H1 (cell line): ENCODE measurements around the gene SLC22A2. TPM values are rescaled to one million over a fixed set of nuclear protein-coding genes. Genes with fewer than 3 reads are reported as not detected.
A peak's percentile ranks its signal among the peaks of the same experiment; 100 is the strongest.

Source experiments
- CTCF ChIA-PET: fragments of 300-600 bp; sonication (Branson Sonifier 250); formaldehyde crosslinking; loops from one replicate; lab custom pipeline; 2021; ENCODE audit not compliant: partially characterized antibody; lab: Charles Lee
- POLR2A ChIA-PET: fragments of 300-600 bp; sonication (Branson Sonifier 250); formaldehyde crosslinking; loops from one replicate; lab custom pipeline; 2021; ENCODE audit warnings: inconsistent platforms; ENCODE audit not compliant: partially characterized antibody; lab: Charles Lee
- DNase-seq, 2 experiments: peaks; one replicate each; pipeline versions ENCODE4 v3.0.0 to v3.0.0-alpha.2; 2010 to 2022; ENCODE audit warnings: low spot score in 2 of 2, low read depth in 1 of 2, mixed read lengths in 1 of 2
- FAIRE-seq: peaks from 2 replicates; lab custom pipeline; 2011; peaks lifted over from hg19 to GRCh38; lab: Jason Lieb, UNC
- H2AFZ ChIP-seq: 2 replicates; pipeline ENCODE4 v1.8.1; 2012; ENCODE audit warnings: low read length, inconsistent platforms
- H2AK5ac ChIP-seq: 2 replicates; pipeline ENCODE4 v1.6.1; 2013; ENCODE audit warnings: low read depth, low read length
- H2BK120ac ChIP-seq: replicated peaks from 2 replicates; pipeline ENCODE3; 2013; ENCODE audit warnings: low read depth, low read length, inconsistent platforms
- H2BK12ac ChIP-seq: 2 replicates; pipeline ENCODE4 v1.6.1; 2013; ENCODE audit warnings: low read depth, low read length
- H2BK15ac ChIP-seq: 2 replicates; pipeline ENCODE4 v1.6.1; 2013; ENCODE audit warnings: low read length
- H2BK20ac ChIP-seq: 2 replicates; pipeline ENCODE4 v1.6.1; 2013; ENCODE audit warnings: low read length
- H2BK5ac ChIP-seq: 2 replicates; pipeline ENCODE4 v1.6.1; 2013; ENCODE audit warnings: low read depth, low read length
- H3K14ac ChIP-seq: 2 replicates; pipeline ENCODE4 v1.6.1; 2013; ENCODE audit warnings: inconsistent platforms; ENCODE audit not compliant: insufficient read length
- H3K18ac ChIP-seq: 2 replicates; pipeline ENCODE4 v1.6.1; 2013; ENCODE audit warnings: low read length; ENCODE audit errors: extremely low read depth
- H3K23ac ChIP-seq: 2 replicates; pipeline ENCODE4 v1.6.1; 2013; ENCODE audit warnings: inconsistent platforms; ENCODE audit not compliant: insufficient read length
- H3K23me2 ChIP-seq: 2 replicates; pipeline ENCODE4 v1.6.1; 2013; ENCODE audit warnings: low read depth, low read length
- H3K27ac ChIP-seq: 2 replicates; pipeline ENCODE4 v1.6.1; 2011; ENCODE audit warnings: low read depth, low read length, inconsistent platforms
- H3K27me3 ChIP-seq, 4 experiments: replicated peaks in 1 of 4; 1 replicate in 1 of 4; 2 replicates in 3 of 4; pipeline versions ENCODE4 v1.6.1 to v1.8.1; 2011 to 2013; ENCODE audit warnings: low read length in 3 of 4, mild to moderate bottlenecking in 3 of 4, inconsistent platforms in 2 of 4, mixed read lengths in 2 of 4, moderate library complexity in 1 of 4; ENCODE audit not compliant: control insufficient read depth in 3 of 4, insufficient read depth in 3 of 4; ENCODE audit errors: extremely low read depth in 1 of 4
- H3K36me3 ChIP-seq, 4 experiments: 2 replicates each; pipeline versions ENCODE4 v1.6.1 to v1.8.1; 2011 to 2013; ENCODE audit warnings: mild to moderate bottlenecking in 4 of 4, low read length in 3 of 4, moderate library complexity in 2 of 4, control low read depth in 1 of 4, inconsistent platforms in 1 of 4; ENCODE audit not compliant: insufficient read depth in 4 of 4, control insufficient read depth in 2 of 4
- H3K4ac ChIP-seq: replicated peaks from 2 replicates; pipeline ENCODE3; 2013; ENCODE audit warnings: low read length, low read depth, mixed read lengths, inconsistent platforms; ENCODE audit not compliant: insufficient read length
- H3K4me1 ChIP-seq, 4 experiments: replicated peaks in 1 of 4; 1 replicate in 1 of 4; 2 replicates in 3 of 4; pipeline versions ENCODE4 v1.6.1 to v1.8.1; 2011 to 2013; ENCODE audit warnings: low read length in 3 of 4, inconsistent platforms in 2 of 4, mixed read lengths in 1 of 4; ENCODE audit not compliant: insufficient read depth in 4 of 4, control insufficient read depth in 3 of 4
- H3K4me2 ChIP-seq, 2 experiments: 2 replicates each; pipeline versions ENCODE4 v1.6.1 to v1.8.1; 2011 to 2013; ENCODE audit warnings: low read depth in 2 of 2, low read length in 2 of 2, control low read depth in 1 of 2, inconsistent platforms in 1 of 2, mild to moderate bottlenecking in 1 of 2; ENCODE audit not compliant: insufficient read depth in 1 of 2
- H3K4me3 ChIP-seq, 4 experiments: fragments of 200-600, 300-600 bp in 1 of 4; sonication (generic), shearing (Covaris generic), sonication (Bioruptor Twin) in 1 of 4; 2 replicates each; pipeline versions ENCODE4 v1.5.1 to v1.8.1; 2011 to 2016; ENCODE audit warnings: low read length in 4 of 4, low read depth in 3 of 4, control low read depth in 2 of 4, inconsistent platforms in 2 of 4, mild to moderate bottlenecking in 2 of 4, mixed read lengths in 1 of 4, moderate library complexity in 1 of 4; ENCODE audit not compliant: insufficient read depth in 2 of 4; ENCODE audit errors: extremely low read depth in 1 of 4
- H3K56ac ChIP-seq: replicated peaks from 2 replicates; pipeline ENCODE3; 2013; ENCODE audit warnings: low read depth, mild to moderate bottlenecking, mixed read lengths, low read length, inconsistent platforms; ENCODE audit not compliant: insufficient read length
- H3K79me1 ChIP-seq: 2 replicates; pipeline ENCODE4 v1.6.1; 2013; ENCODE audit warnings: low read depth, low read length, control low read depth
- H3K79me2 ChIP-seq, 2 experiments: 2 replicates each; pipeline versions ENCODE4 v1.6.1 to v1.8.1; 2012 to 2013; ENCODE audit warnings: low read length in 2 of 2, mild to moderate bottlenecking in 2 of 2, inconsistent platforms in 1 of 2; ENCODE audit not compliant: insufficient read depth in 2 of 2, control insufficient read depth in 1 of 2
- H3K9ac ChIP-seq, 4 experiments: replicated peaks in 1 of 4; 1 replicate in 1 of 4; 2 replicates in 3 of 4; pipeline versions ENCODE4 v1.6.1 to v1.8.1; 2011 to 2013; ENCODE audit warnings: low read depth in 3 of 4, low read length in 3 of 4, control low read depth in 2 of 4, mild to moderate bottlenecking in 2 of 4, moderate library complexity in 2 of 4, inconsistent platforms in 1 of 4; ENCODE audit errors: extremely low read depth in 1 of 4
- H3K9me3 ChIP-seq, 2 experiments: 2 replicates each; pipeline versions ENCODE4 v1.6.1 to v1.8.1; 2012 to 2013; ENCODE audit warnings: mild to moderate bottlenecking in 2 of 2, moderate library complexity in 2 of 2, control low read depth in 1 of 2, inconsistent platforms in 1 of 2, low read depth in 1 of 2, low read length in 1 of 2, mixed read lengths in 1 of 2; ENCODE audit not compliant: insufficient read depth in 2 of 2
- H4K20me1 ChIP-seq, 2 experiments: replicated peaks in 1 of 2; 2 replicates each; pipeline versions ENCODE3 to v1.8.1; 2011 to 2013; ENCODE audit warnings: inconsistent platforms in 2 of 2, low read length in 2 of 2, mild to moderate bottlenecking in 1 of 2; ENCODE audit not compliant: insufficient read depth in 2 of 2, control insufficient read depth in 1 of 2
- H4K5ac ChIP-seq: 2 replicates; pipeline ENCODE4 v1.6.1; 2013; ENCODE audit warnings: low read length, low read depth, mixed read lengths, inconsistent platforms; ENCODE audit not compliant: insufficient read length
- H4K8ac ChIP-seq: 2 replicates; pipeline ENCODE4 v1.8.0; 2013; ENCODE audit warnings: mild to moderate bottlenecking, moderate library complexity, low read length, inconsistent platforms; ENCODE audit not compliant: insufficient read depth; ENCODE audit errors: extremely low read depth
- H4K91ac ChIP-seq: replicated peaks from 2 replicates; pipeline ENCODE3; 2013; ENCODE audit warnings: low read length, mixed read lengths, inconsistent platforms; ENCODE audit not compliant: insufficient read length
- BRCA1 ChIP-seq: IDR thresholded peaks from 2 replicates; pipeline ENCODE4 v1.6.1; 2012; ENCODE audit warnings: low read depth, low read length, improper control_type of control experiment
- CBX5 ChIP-seq: fragments of 300-800, 300-1000 bp; sonication (generic); IDR thresholded peaks from 2 replicates; pipeline ENCODE4 v1.7.1; 2016; ENCODE audit warnings: antibody characterized with exemption, low read length, low read depth
- EP300 ChIP-seq, 2 experiments: IDR thresholded peaks; 1 replicate in 1 of 2; 2 replicates in 1 of 2; pipeline ENCODE4 v1.6.1; 2011 to 2012; ENCODE audit warnings: low read depth in 2 of 2, low read length in 2 of 2, mild to moderate bottlenecking in 2 of 2, borderline replicate concordance in 1 of 2, inconsistent platforms in 1 of 2, moderate library complexity in 1 of 2
- EZH2 ChIP-seq: fragments of 200-600 bp; sonication (generic); IDR thresholded peaks from 2 replicates; pipeline ENCODE4 v1.7.1; 2012; ENCODE audit warnings: low read depth, mild to moderate bottlenecking, moderate library complexity, low read length, inconsistent platforms; ENCODE audit not compliant: severe bottlenecking
- GTF2F1 ChIP-seq: IDR thresholded peaks from 2 replicates; pipeline ENCODE4 v1.6.1; 2012; ENCODE audit warnings: low read depth, low read length, improper control_type of control experiment, borderline replicate concordance
- JUND ChIP-seq: IDR thresholded peaks from 2 replicates; pipeline ENCODE4 v1.6.1; 2011; ENCODE audit warnings: mild to moderate bottlenecking, improper control_type of control experiment, low read length
- KDM1A ChIP-seq: fragments of 200-600, 300-600 bp; sonication (generic); IDR thresholded peaks from 2 replicates; pipeline ENCODE4 v1.7.1; 2016; ENCODE audit warnings: mild to moderate bottlenecking, low read length, borderline replicate concordance
- RAD21 ChIP-seq, 2 experiments: IDR thresholded peaks in 1 of 2; conservative IDR thresholded peaks in 1 of 2; 2 replicates each; pipeline ENCODE4 v1.6.1; 2011; ENCODE audit warnings: low read depth in 2 of 2, low read length in 2 of 2, improper control_type of control experiment in 1 of 2, inconsistent platforms in 1 of 2, mild to moderate bottlenecking in 1 of 2, moderate library complexity in 1 of 2
- SAP30 ChIP-seq: fragments of 300-600 bp; sonication (generic); IDR thresholded peaks from 2 replicates; pipeline ENCODE4 v1.7.1; 2012; ENCODE audit warnings: low read length, moderate library complexity, mild to moderate bottlenecking, inconsistent platforms; ENCODE audit not compliant: insufficient read depth, insufficient replicate concordance
- SIX5 ChIP-seq: IDR thresholded peaks from 2 replicates; pipeline ENCODE4 v1.6.1; 2011; ENCODE audit warnings: mild to moderate bottlenecking, low read depth, low read length
- SP2 ChIP-seq: IDR thresholded peaks from 2 replicates; pipeline ENCODE4 v1.6.1; 2012; ENCODE audit warnings: mild to moderate bottlenecking, low read length, inconsistent platforms
- WGBS, 2 experiments: shearing (Covaris generic) in 1 of 2; methylation state at CpG; one replicate each; pipeline versions ENCODE4 v1.1.6 to v1.1.7; 2013 to 2015; ENCODE audit warnings: low lambda C conversion rate in 2 of 2, mixed read lengths in 2 of 2, inconsistent platforms in 1 of 2, low coverage in 1 of 2, missing lambda C conversion rate in 1 of 2; ENCODE audit not compliant: insufficient replicate concordance in 2 of 2, insufficient coverage in 1 of 2, insufficient read length in 1 of 2; ENCODE audit errors: extremely low coverage in 1 of 2, missing lambda C conversion rate in 1 of 2; 5-methylcytosine and 5-hydroxymethylcytosine counted together
- polyA plus RNA-seq, 7 experiments: library from polyadenylated mRNA; depleted of rRNA in 3 of 7; stranded (reverse) in 5 of 7; unstranded in 2 of 7; fragments of >200 nt in 5 of 7; fragments of 200-250 nt in 2 of 7; gene quantifications; 1 replicate in 5 of 7; 2 replicates in 1 of 7; 4 replicates in 1 of 7; pipeline versions ENCODE4 v1.2.1 to v1.2.3, GENCODE V29; 2011 to 2013; ENCODE audit warnings: missing spikeins in 2 of 7, mixed read lengths in 2 of 7
- total RNA-seq: library from RNA; stranded (reverse); fragmentation: NEBNext Ultra II Directional; extraction: Animal tissue kit (Norgen Biotek cat#: 25700); gene quantifications from 2 replicates; pipeline ENCODE4 v1.2.1, GENCODE V29; 2021

Gene SLC22A2
- total and polyA plus RNA-seq, 2 of the 8 experiments (the other 6 are each of a cell fraction or from before 2014, with no cell fraction given), result 0.23 to 1.4 TPM

- FAIRE-seq, result peak; percentile 52
- ChIA-PET POLR2A (interaction anchor here (0.9 to 1.3 kb wide), 2 partner anchors 15 to 19 kb away, joined by 4 read pairs; no protein-coding TSS in a partner anchor), CTCF (interaction anchor here (1.2 to 1.3 kb wide), 2 partner anchors 28 to 36 kb away, joined by 3 read pairs; no protein-coding TSS in a partner anchor)
- H4K91ac ChIP-seq, result no peak overlapping the region
- no peak overlapping the region for H4K5ac ChIP-seq
- no peak overlapping the region for H2BK12ac ChIP-seq
- peak overlapping the region in 1 of 4 experiments; percentile 23; a peak in 1 of 8 replicates for H3K4me3 ChIP-seq
- H2BK20ac ChIP-seq, result 0 out of 2 replicates have a peak overlapping the region, but pooled peaks have one; percentile 3
- DNase-seq, result no peak
- H3K4me1 ChIP-seq, result peaks cover 1 to 19% (median 13%) of the 10 kb centered on the region in 4 experiments; a peak in 5 of 7 replicates
- H2BK15ac ChIP-seq, result no peak overlapping the region
- no peak overlapping the region for H3K27ac ChIP-seq
- H3K9ac ChIP-seq, result no peak overlapping the region
- WGBS, 2 experiments, result 22% methylated on average over 1 of the region's 1 CpG; no CpG with 5 or more reads in 1 of the 2 experiments
- no peak overlapping the region for H3K4ac ChIP-seq
- no peak overlapping the region for H3K14ac ChIP-seq
- H3K56ac ChIP-seq, result no peak overlapping the region
- no peak overlapping the region for H4K8ac ChIP-seq
- peak overlapping the region; percentile 14 for H2BK120ac ChIP-seq
- H3K23ac ChIP-seq, result no peak overlapping the region
- H3K27me3 ChIP-seq, result no peaks in the 10 kb centered on the region
- no peaks in the 10 kb centered on the region for H4K20me1 ChIP-seq
- H2AFZ ChIP-seq, result no peak overlapping the region
- H3K79me1 ChIP-seq, result no peaks in the 10 kb centered on the region
- H3K23me2 ChIP-seq, result no peaks in the 10 kb centered on the region
- H3K36me3 ChIP-seq, result peaks cover 0 to 5% (median 2%) of the 10 kb centered on the region in 4 experiments; a peak in 2 of 8 replicates
- H2AK5ac ChIP-seq, result no peak overlapping the region
- peak overlapping the region; percentile 31 to 53; a peak in 3 of 4 replicates for H3K4me2 ChIP-seq
- 0 out of 2 replicates have a peak overlapping the region, but pooled peaks have one; percentile 33 for H3K18ac ChIP-seq
- H3K79me2 ChIP-seq, result no peaks in the 10 kb centered on the region
- TF ChIP-seq RAD21 (IDR thresholded peaks at IDR 0.05 in 1 of 2, conservative IDR thresholded peaks at IDR 0.05 in 1 of 2; ENCODE audit: low read depth in 2 of 2, low read length in 2 of 2) (no peak), SAP30 (no peak), GTF2F1 (no peak), CBX5 (no peak), SIX5 (no peak), KDM1A (no peak), JUND (no peak), EZH2 (no peak), SP2 (no peak), EP300 (IDR thresholded peaks at IDR 0.05; ENCODE audit: borderline replicate concordance in 1 of 2, low read depth in 2 of 2, low read length in 2 of 2) (no peak), BRCA1 (no peak)
- TF ChIP-seq, all 59 proteins: peak for 0
- Histone ChIP-seq H2BK5ac (peak overlapping the region; percentile 84), H3K9me3 (peaks cover 6 to 20% of the 10 kb centered on the region in 2 experiments)
Measured at GRCh38 chr6:160240691-160241084, 17.9 kb downstream of the SLC22A2 start.
